ENCODE results near the gene FIG4. TPM values are rescaled to one million over a fixed set of nuclear protein-coding genes. Genes with fewer than 3 reads are reported as not detected.
"Not testable (repeated sequence)": the region's sequence is repeated elsewhere in the genome, so short reads cannot be mapped to it uniquely, and the experiment has no call there.

The FIG4 gene
- total and polyA plus RNA-seq, 2 of the 13 experiments (the other 11 are each of a cell fraction or from before 2014, with no cell fraction given), result 5.5 to 7.9 TPM

DNA sequence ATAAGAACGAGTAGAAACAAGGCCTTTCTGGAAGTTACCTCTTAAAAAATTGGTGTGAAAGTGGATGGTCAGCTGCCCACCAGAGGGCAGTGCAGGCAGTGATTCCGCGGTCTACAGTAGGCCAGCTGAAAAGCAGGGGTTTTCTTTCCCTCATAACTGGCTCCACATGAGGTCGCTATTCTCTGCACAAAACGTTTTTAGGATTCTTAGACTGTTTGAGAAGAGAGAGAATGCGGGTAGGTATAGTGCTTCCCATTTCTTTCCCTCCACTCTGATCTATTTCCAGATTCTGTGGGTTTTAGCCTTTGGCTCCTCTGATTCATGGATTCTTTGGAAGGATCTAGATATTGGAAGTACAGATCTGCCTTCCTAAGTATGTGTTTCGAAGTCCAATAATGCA is 14.2 kb downstream of the FIG4 start (continued):
- TF ChIP-seq, protein P1, sequence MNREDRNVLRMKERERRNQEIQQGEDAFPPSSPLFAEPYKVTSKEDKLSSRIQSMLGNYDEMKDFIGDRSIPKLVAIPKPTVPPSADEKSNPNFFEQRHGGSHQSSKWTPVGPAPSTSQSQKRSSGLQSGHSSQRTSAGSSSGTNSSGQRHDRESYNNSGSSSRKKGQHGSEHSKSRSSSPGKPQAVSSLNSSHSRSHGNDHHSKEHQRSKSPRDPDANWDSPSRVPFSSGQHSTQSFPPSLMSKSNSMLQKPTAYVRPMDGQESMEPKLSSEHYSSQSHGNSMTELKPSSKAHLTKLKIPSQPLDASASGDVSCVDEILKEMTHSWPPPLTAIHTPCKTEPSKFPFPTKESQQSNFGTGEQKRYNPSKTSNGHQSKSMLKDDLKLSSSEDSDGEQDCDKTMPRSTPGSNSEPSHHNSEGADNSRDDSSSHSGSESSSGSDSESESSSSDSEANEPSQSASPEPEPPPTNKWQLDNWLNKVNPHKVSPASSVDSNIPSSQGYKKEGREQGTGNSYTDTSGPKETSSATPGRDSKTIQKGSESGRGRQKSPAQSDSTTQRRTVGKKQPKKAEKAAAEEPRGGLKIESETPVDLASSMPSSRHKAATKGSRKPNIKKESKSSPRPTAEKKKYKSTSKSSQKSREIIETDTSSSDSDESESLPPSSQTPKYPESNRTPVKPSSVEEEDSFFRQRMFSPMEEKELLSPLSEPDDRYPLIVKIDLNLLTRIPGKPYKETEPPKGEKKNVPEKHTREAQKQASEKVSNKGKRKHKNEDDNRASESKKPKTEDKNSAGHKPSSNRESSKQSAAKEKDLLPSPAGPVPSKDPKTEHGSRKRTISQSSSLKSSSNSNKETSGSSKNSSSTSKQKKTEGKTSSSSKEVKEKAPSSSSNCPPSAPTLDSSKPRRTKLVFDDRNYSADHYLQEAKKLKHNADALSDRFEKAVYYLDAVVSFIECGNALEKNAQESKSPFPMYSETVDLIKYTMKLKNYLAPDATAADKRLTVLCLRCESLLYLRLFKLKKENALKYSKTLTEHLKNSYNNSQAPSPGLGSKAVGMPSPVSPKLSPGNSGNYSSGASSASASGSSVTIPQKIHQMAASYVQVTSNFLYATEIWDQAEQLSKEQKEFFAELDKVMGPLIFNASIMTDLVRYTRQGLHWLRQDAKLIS (CRISPR knock-in tag; IDR thresholded peaks at IDR 0.05), result no peak
- TF ChIP-seq EEA1 (CRISPR knock-in tag; IDR thresholded peaks at IDR 0.05; ENCODE audit: borderline replicate concordance) (no peak), ZNF713 (CRISPR knock-in tag; IDR thresholded peaks at IDR 0.05) (no peak), ZSCAN22 (CRISPR knock-in tag; IDR thresholded peaks at IDR 0.05) (no peak), ZNF260 (CRISPR knock-in tag; IDR thresholded peaks at IDR 0.05; ENCODE audit: borderline replicate concordance, low read depth) (no peak)
- TF ChIP-seq, protein P2, sequence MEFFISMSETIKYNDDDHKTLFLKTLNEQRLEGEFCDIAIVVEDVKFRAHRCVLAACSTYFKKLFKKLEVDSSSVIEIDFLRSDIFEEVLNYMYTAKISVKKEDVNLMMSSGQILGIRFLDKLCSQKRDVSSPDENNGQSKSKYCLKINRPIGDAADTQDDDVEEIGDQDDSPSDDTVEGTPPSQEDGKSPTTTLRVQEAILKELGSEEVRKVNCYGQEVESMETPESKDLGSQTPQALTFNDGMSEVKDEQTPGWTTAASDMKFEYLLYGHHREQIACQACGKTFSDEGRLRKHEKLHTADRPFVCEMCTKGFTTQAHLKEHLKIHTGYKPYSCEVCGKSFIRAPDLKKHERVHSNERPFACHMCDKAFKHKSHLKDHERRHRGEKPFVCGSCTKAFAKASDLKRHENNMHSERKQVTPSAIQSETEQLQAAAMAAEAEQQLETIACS (CRISPR knock-in tag; IDR thresholded peaks at IDR 0.05), result no peak

DNA sequence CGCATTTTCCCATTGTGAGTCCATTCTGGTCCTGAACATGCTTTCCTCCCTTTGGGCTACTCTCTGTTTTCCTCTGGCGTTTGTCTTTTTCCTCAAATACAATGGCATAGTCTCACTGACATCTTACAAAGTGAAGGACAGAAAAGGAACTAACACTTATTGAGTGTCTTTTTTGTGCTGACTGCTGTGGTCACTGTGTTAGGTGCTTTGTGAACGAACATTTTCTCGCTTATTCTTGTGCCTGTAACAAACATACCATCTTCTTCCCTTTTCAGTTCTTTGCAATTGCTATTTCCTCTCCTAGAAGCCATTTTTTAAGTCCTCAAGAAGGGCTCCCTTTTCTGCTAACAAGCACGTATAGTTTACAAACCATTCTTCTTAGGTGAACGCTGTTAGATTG is 15.4 kb downstream of the FIG4 start:
- ATAC-seq (no peak), DNase-seq (ENCODE audit: low spot score) (no peak), FAIRE-seq (no peak)
- Histone ChIP-seq H2AFZ (ENCODE audit: low read length) (no peak overlapping the region), H3K4me3 (replicated peaks in 1 of 3; ENCODE audit: insufficient read depth in 1 of 3, low read depth in 2 of 3, low read length in 3 of 3) (no peak overlapping the region), H3K79me2 (ENCODE audit: insufficient read depth, low read length) (no peaks in the 10 kb centered on the region), H3K9me3 (ENCODE audit: low read length) (no peaks in the 10 kb centered on the region), H3K4me1 (ENCODE audit: insufficient read depth, low read length) (no peaks in the 10 kb centered on the region), H3K4me2 (ENCODE audit: low read depth, low read length) (no peak overlapping the region), H4K20me1 (ENCODE audit: insufficient read depth, low read length) (no peaks in the 10 kb centered on the region), H3K9ac (ENCODE audit: insufficient read depth, low read depth, low read length) (no peak overlapping the region), H3K36me3 (replicated peaks in 1 of 2; ENCODE audit: control insufficient read depth in 1 of 2, insufficient read depth in 2 of 2, low read length in 2 of 2) (no peaks in the 10 kb centered on the region), H3K27me3 (ENCODE audit: control insufficient read depth in 1 of 2, insufficient read depth in 2 of 2, low read length in 2 of 2) (no peaks in the 10 kb centered on the region), H3K27ac (ENCODE audit: extremely low read length, insufficient read depth, low read length) (no peak overlapping the region)
- 87% methylated on average over 6 of the region's 6 CpGs for WGBS (ENCODE audit: low lambda C conversion rate)
- in situ Hi-C loops (cut with HindIII; ENCODE audit: extremely low pct_ligation_motif_present, low pct_unique_long_range_greater_than_20kb) (loop anchor here (10.0 kb wide), 1 partner anchor 688 kb away; no protein-coding TSS in a partner anchor), intact Hi-C loops (cut with micrococcal nuclease; ENCODE audit: unreplicated experiment) (no loop called here)
- no TSS peak for BruUV-seq (replicated peaks)
- POLR2A ChIA-PET, result no interaction called here
- CTCF ChIA-PET (ENCODE audit: low intra/inter-chr PET ratio, low total read pairs), result interaction anchor here (2.5 to 7.1 kb wide), 3 partner anchors 333 to 684 kb away, joined by 23 to 113 read pairs (median 47); no protein-coding TSS in a partner anchor
- TF ChIP-seq, protein P3, sequence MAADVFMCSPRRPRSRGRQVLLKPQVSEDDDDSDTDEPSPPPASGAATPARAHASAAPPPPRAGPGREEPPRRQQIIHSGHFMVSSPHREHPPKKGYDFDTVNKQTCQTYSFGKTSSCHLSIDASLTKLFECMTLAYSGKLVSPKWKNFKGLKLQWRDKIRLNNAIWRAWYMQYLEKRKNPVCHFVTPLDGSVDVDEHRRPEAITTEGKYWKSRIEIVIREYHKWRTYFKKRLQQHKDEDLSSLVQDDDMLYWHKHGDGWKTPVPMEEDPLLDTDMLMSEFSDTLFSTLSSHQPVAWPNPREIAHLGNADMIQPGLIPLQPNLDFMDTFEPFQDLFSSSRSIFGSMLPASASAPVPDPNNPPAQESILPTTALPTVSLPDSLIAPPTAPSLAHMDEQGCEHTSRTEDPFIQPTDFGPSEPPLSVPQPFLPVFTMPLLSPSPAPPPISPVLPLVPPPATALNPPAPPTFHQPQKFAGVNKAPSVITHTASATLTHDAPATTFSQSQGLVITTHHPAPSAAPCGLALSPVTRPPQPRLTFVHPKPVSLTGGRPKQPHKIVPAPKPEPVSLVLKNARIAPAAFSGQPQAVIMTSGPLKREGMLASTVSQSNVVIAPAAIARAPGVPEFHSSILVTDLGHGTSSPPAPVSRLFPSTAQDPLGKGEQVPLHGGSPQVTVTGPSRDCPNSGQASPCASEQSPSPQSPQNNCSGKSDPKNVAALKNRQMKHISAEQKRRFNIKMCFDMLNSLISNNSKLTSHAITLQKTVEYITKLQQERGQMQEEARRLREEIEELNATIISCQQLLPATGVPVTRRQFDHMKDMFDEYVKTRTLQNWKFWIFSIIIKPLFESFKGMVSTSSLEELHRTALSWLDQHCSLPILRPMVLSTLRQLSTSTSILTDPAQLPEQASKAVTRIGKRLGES (CRISPR knock-in tag; IDR thresholded peaks at IDR 0.05; ENCODE audit: borderline replicate concordance), result no peak

DNA sequence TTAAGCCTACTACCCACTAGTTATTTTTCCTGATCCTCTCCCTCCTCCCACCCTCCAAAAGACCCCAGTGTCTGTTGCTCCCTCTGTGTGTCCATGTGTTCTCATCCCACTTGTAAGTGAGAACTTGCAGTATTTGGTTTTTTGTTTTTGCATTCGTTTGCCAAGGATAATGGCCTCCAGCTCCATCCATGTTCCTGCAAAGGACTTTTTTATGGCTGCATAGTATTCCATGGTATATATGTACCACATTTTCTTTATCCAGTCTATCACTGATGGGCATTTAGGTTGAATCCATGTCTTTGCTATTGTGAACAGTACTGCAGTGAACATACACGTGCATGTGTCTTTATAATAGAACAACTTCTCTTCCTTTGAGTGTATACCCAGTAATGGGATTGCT is 17.0 kb downstream of the FIG4 start:
- H3K27ac ChIP-seq (ENCODE audit: extremely low read length, insufficient read depth, low read length); FAIRE-seq; H3K4me2 ChIP-seq (ENCODE audit: low read depth, low read length); POLR2A ChIA-PET; H4K20me1 ChIP-seq (ENCODE audit: insufficient read depth, low read length); DNase-seq (ENCODE audit: low spot score); H3K27me3 ChIP-seq (ENCODE audit: control insufficient read depth in 1 of 2, insufficient read depth in 2 of 2, low read length in 2 of 2); ATAC-seq; intact Hi-C loops (cut with micrococcal nuclease; ENCODE audit: unreplicated experiment); H3K79me2 ChIP-seq (ENCODE audit: insufficient read depth, low read length); H3K36me3 ChIP-seq (replicated peaks in 1 of 2; ENCODE audit: control insufficient read depth in 1 of 2, insufficient read depth in 2 of 2, low read length in 2 of 2); H3K4me3 ChIP-seq (replicated peaks in 1 of 3; ENCODE audit: insufficient read depth in 1 of 3, low read depth in 2 of 3, low read length in 3 of 3); BruUV-seq (replicated peaks); H3K9ac ChIP-seq (ENCODE audit: insufficient read depth, low read depth, low read length); H2AFZ ChIP-seq (ENCODE audit: low read length); H3K9me3 ChIP-seq (ENCODE audit: low read length); H3K4me1 ChIP-seq (ENCODE audit: insufficient read depth, low read length): not testable (repeated sequence)
- 52% methylated on average over 2 of the region's 2 CpGs for WGBS (ENCODE audit: low lambda C conversion rate)
- CTCF ChIA-PET (ENCODE audit: low intra/inter-chr PET ratio, low total read pairs), result interaction anchor here (7.1 kb wide), 1 partner anchor 331 kb away, joined by 113 read pairs; no protein-coding TSS in a partner anchor
- in situ Hi-C loops (cut with HindIII; ENCODE audit: extremely low pct_ligation_motif_present, low pct_unique_long_range_greater_than_20kb), result loop anchor here (10.0 kb wide), 1 partner anchor 687 kb away; no protein-coding TSS in a partner anchor

Data from HepG2 (cell line).